Upper lobe of left lung (tissue), 6 donors: ENCODE data around the gene ACTMAP. TPM values are rescaled to one million over a fixed set of nuclear protein-coding genes. Genes with fewer than 3 reads are reported as not detected.

Source experiments
- ATAC-seq, 2 donors: fragments of 200-7000 bp; cut with Tn5 transposase; one replicate each; pipeline ENCODE4 v1.9.1; 2022; ENCODE audit warnings: mild to moderate bottlenecking in 2 of 2, moderate library complexity in 2 of 2; ENCODE audit not compliant: low FRiP score in 2 of 2
- DNase-seq, 2 donors: peaks; one replicate each; pipeline ENCODE4 v3.0.0-alpha.2; 2019 to 2020
- H3K27ac ChIP-seq, 4 donors: fragments of 200-600 bp; sonication (generic); one replicate each; pipeline ENCODE4 v1.5.1; 2016 to 2019
- H3K27me3 ChIP-seq, 4 donors: fragments of 200-600 bp; sonication (generic); one replicate each; pipeline ENCODE4 v1.5.1; 2017 to 2019
- H3K36me3 ChIP-seq, 4 donors: fragments of 200-600 bp; sonication (generic); one replicate each; pipeline ENCODE4 v1.5.1; 2016 to 2019
- H3K4me1 ChIP-seq, 4 donors: fragments of 200-600 bp; sonication (generic); one replicate each; pipeline ENCODE4 v1.5.1; 2018 to 2019
- H3K4me3 ChIP-seq, 4 donors: fragments of 200-600 bp; sonication (generic); one replicate each; pipeline ENCODE4 v1.5.1; 2017 to 2019; ENCODE audit warnings: mild to moderate bottlenecking in 2 of 4, moderate library complexity in 1 of 4
- H3K9me3 ChIP-seq, 4 donors: fragments of 200-600 bp; sonication (generic); one replicate each; pipeline ENCODE4 v1.5.1; 2018 to 2019
- CTCF ChIP-seq, 6 experiments: fragments of 450-650 bp in 4 of 6; fragments of 200-600 bp in 2 of 6; sonication (generic) in 2 of 6; IDR thresholded peaks; one replicate each; pipeline ENCODE4 v1.5.1; 2016 to 2019; ENCODE audit warnings: antibody characterized with exemption in 6 of 6
- EP300 ChIP-seq, 4 donors: sonication (generic); formaldehyde crosslinking; IDR thresholded peaks; one replicate each; pipeline ENCODE4 v1.5.1; 2017; ENCODE audit warnings: antibody characterized with exemption in 4 of 4, control low read depth in 2 of 4
- POLR2A ChIP-seq, 4 donors: fragments of 450-650 bp; IDR thresholded peaks; one replicate each; pipeline ENCODE4 v1.5.1; 2016 to 2017; ENCODE audit warnings: antibody characterized with exemption in 4 of 4, mild to moderate bottlenecking in 2 of 4
- POLR2AphosphoS5 ChIP-seq, 2 donors: sonication (generic); formaldehyde crosslinking; IDR thresholded peaks; one replicate each; pipeline ENCODE4 v1.5.1; 2017; ENCODE audit warnings: antibody characterized with exemption in 2 of 2
- WGBS, 2 donors: methylation state at CpG; one replicate each; pipeline ENCODE4 v1.1.5; 2017 to 2018; 5-methylcytosine and 5-hydroxymethylcytosine counted together
- total RNA-seq, 6 donors: library from RNA; depleted of rRNA in 4 of 6; stranded (reverse); fragments of >200 nt in 4 of 6; gene quantifications; one replicate each; pipeline versions ENCODE4 v1.1.0 to v1.2.1, GENCODE V29; 2016 to 2021
- donor health status: DM: no; HTN: no; CAD: no; lungs with moderate emphysema.
- donor health status: DM: no; HTN: yes; CAD: no; lungs with severe emphysema.

Gene ACTMAP
- total RNA-seq, 6 donors from 2014 or later = 16.0 to 28.4 (median 21.5) TPM

- ATAC-seq = no peak
- WGBS, 2 donors = 83 to 99% methylated on average over 3 to 4 of the region's 4 CpGs
These were observed 24.0 kb downstream of the ACTMAP start for GRCh38 chr19:40726279-40726678.

GRCh38 chr19:40724855-40725254 is 25.4 kb downstream of the ACTMAP start:
- no peak for ATAC-seq
- peaks cover 42 to 49% (median 43%) of the 10 kb centered on the region in 4 donors for H3K4me1 ChIP-seq
- peak overlapping the region in 2 of 4 donors; percentile 21 to 59 for H3K27ac ChIP-seq
- TF ChIP-seq EP300 (IDR thresholded peaks at IDR 0.05) (no peak), CTCF (IDR thresholded peaks at IDR 0.05) (no peak), POLR2A (IDR thresholded peaks at IDR 0.05) (no peak), POLR2AphosphoS5 (IDR thresholded peaks at IDR 0.05) (no peak)
- whole genome bisulfite sequencing, 2 donors = 89 to 94% methylated on average over 3 of the region's 3 CpGs
- peaks cover 40 to 78% (median 57%) of the 10 kb centered on the region in 4 donors for H3K36me3 ChIP-seq
- DNase-seq = no peak
- H3K27me3 ChIP-seq = no peaks in the 10 kb centered on the region
- H3K4me3 ChIP-seq = no peak overlapping the region
- H3K9me3 ChIP-seq = no peaks in the 10 kb centered on the region

More at GRCh38 chr19:40726279-40726678, 24.0 kb downstream of the ACTMAP start:
- TF ChIP-seq POLR2AphosphoS5 (IDR thresholded peaks at IDR 0.05) = no peak
- TF ChIP-seq CTCF (IDR thresholded peaks at IDR 0.05) = no peak
- no peak for TF ChIP-seq POLR2A (IDR thresholded peaks at IDR 0.05)
- no peak for TF ChIP-seq EP300 (IDR thresholded peaks at IDR 0.05)
- Histone ChIP-seq H3K4me1 (peaks cover 28 to 38% (median 33%) of the 10 kb centered on the region in 4 donors), H3K9me3 (no peaks in the 10 kb centered on the region), H3K27ac (no peak overlapping the region), H3K36me3 (peaks cover 46 to 92% (median 71%) of the 10 kb centered on the region in 4 donors), H3K27me3 (no peaks in the 10 kb centered on the region), H3K4me3 (no peak overlapping the region)
- DNase-seq = no peak

GRCh38 chr19:40724315-40724714 is 26.0 kb downstream of the ACTMAP start:
- peaks cover 35 to 72% (median 51%) of the 10 kb centered on the region in 4 donors for H3K36me3 ChIP-seq
- H3K4me1 ChIP-seq = peaks cover 47 to 54% (median 48%) of the 10 kb centered on the region in 4 donors
- TF ChIP-seq POLR2AphosphoS5 (IDR thresholded peaks at IDR 0.05) = no peak
- no peak for TF ChIP-seq CTCF (IDR thresholded peaks at IDR 0.05)
- WGBS, 2 donors = 86 to 93% methylated on average over 4 of the region's 4 CpGs
- ATAC-seq (no peak), DNase-seq (no peak)
- H3K9me3 ChIP-seq = no peaks in the 10 kb centered on the region
- H3K4me3 ChIP-seq = no peak overlapping the region
- peak overlapping the region in 3 of 4 donors; percentile 24 to 59 (median 35) for H3K27ac ChIP-seq
- no peaks in the 10 kb centered on the region for H3K27me3 ChIP-seq

- Histone ChIP-seq H3K27me3 (no peaks in the 10 kb centered on the region), H3K4me3 (no peak overlapping the region), H3K36me3 (peaks cover 30 to 67% (median 46%) of the 10 kb centered on the region in 4 donors), H3K27ac (peak overlapping the region in 3 of 4 donors; percentile 24 to 59 (median 35)), H3K4me1 (peaks cover 47 to 55% (median 51%) of the 10 kb centered on the region in 4 donors), H3K9me3 (no peaks in the 10 kb centered on the region)
- WGBS, 2 donors = 93 to 94% methylated on average over 5 of the region's 5 CpGs
- TF ChIP-seq CTCF (IDR thresholded peaks at IDR 0.05) (no peak), EP300 (IDR thresholded peaks at IDR 0.05) (no peak), POLR2AphosphoS5 (IDR thresholded peaks at IDR 0.05) (no peak), POLR2A (IDR thresholded peaks at IDR 0.05) (no peak)
- no peak for DNase-seq
- ATAC-seq = no peak
These were observed 26.5 kb downstream of the ACTMAP start for GRCh38 chr19:40723661-40724254.
